Progenitor cell of endocrine pancreas (in vitro differentiated cells): Measurements from ENCODE around the gene MBD3L4. TPM values are rescaled to one million over a fixed set of nuclear protein-coding genes. Genes with fewer than 3 reads are reported as not detected.
"Not testable (repeated sequence)": the region's sequence is repeated elsewhere in the genome, so short reads cannot be mapped to it uniquely, and the experiment has no call there.

ENCODE experiments used
- DNase-seq: peaks from one replicate; pipeline ENCODE4 v3.0.0; 2021; ENCODE audit warnings: low spot score; ENCODE audit not compliant: unreplicated experiment
- H3K27ac Mint-ChIP-seq: 2 replicates; pipeline ENCODE4 v1.8.0; 2021; ENCODE audit warnings: mild to moderate bottlenecking, moderate library complexity, mixed read lengths
- H3K27me3 Mint-ChIP-seq: 2 replicates; pipeline ENCODE4 v1.8.0; 2021; ENCODE audit warnings: mixed read lengths
- H3K36me3 Mint-ChIP-seq: 2 replicates; pipeline ENCODE4 v1.8.0; 2022; ENCODE audit warnings: mixed read lengths; ENCODE audit not compliant: insufficient read depth
- H3K4me1 Mint-ChIP-seq: 2 replicates; pipeline ENCODE4 v1.8.0; 2021; ENCODE audit warnings: low read depth, mixed read lengths
- H3K4me3 Mint-ChIP-seq: 2 replicates; pipeline ENCODE4 v1.8.0; 2021; ENCODE audit warnings: low read depth, mild to moderate bottlenecking, moderate library complexity, mixed read lengths
- H3K9me3 Mint-ChIP-seq: 2 replicates; pipeline ENCODE4 v1.8.0; 2021; ENCODE audit warnings: low read depth, mixed read lengths
- total RNA-seq: library from RNA; stranded (reverse); gene quantifications from 2 replicates; pipeline ENCODE4 v1.2.1, GENCODE V29; 2021
- TF ChIP-seq, protein P1 (sequence below): fragments of 200-600 bp; sonication (generic); IDR thresholded peaks from one replicate; pipeline ENCODE4 v1.5.0; 2021; ENCODE audit warnings: antibody characterized with exemption, mild to moderate bottlenecking; ENCODE audit not compliant: unreplicated experiment

Gene MBD3L4
- total RNA-seq, 1 donor from 2014 or later = not detected

DNA sequence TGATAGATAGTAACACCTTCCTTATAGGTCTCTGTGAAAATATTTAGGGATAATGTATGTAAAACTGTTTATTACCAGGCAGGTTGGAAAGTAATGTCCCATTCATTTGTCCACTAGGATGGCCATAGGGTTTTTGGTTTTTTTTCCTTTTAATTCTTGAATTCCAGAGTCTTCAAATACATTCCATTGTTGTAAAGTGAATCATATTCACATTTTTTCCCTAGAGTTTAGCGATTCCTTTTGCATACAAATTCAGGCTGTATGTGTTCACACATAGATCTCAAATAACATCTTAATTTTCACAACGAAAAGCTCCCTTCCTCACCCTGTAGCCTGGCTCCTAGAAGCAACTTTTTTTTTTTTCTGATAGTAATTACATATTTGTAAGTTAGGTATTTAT lies 27.7 kb upstream of the MBD3L4 start:
- TF ChIP-seq, protein P1, sequence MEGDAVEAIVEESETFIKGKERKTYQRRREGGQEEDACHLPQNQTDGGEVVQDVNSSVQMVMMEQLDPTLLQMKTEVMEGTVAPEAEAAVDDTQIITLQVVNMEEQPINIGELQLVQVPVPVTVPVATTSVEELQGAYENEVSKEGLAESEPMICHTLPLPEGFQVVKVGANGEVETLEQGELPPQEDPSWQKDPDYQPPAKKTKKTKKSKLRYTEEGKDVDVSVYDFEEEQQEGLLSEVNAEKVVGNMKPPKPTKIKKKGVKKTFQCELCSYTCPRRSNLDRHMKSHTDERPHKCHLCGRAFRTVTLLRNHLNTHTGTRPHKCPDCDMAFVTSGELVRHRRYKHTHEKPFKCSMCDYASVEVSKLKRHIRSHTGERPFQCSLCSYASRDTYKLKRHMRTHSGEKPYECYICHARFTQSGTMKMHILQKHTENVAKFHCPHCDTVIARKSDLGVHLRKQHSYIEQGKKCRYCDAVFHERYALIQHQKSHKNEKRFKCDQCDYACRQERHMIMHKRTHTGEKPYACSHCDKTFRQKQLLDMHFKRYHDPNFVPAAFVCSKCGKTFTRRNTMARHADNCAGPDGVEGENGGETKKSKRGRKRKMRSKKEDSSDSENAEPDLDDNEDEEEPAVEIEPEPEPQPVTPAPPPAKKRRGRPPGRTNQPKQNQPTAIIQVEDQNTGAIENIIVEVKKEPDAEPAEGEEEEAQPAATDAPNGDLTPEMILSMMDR = no peak
- Mint-ChIP-seq H3K4me1 (peaks cover 2% of the 10 kb centered on the region), H3K9me3 (peaks cover 14% of the 10 kb centered on the region), H3K27me3 (no peaks in the 10 kb centered on the region), H3K36me3 (peaks cover 8% of the 10 kb centered on the region), H3K27ac (no peak overlapping the region), H3K4me3 (no peak overlapping the region)
- no peak for DNase-seq

DNA sequence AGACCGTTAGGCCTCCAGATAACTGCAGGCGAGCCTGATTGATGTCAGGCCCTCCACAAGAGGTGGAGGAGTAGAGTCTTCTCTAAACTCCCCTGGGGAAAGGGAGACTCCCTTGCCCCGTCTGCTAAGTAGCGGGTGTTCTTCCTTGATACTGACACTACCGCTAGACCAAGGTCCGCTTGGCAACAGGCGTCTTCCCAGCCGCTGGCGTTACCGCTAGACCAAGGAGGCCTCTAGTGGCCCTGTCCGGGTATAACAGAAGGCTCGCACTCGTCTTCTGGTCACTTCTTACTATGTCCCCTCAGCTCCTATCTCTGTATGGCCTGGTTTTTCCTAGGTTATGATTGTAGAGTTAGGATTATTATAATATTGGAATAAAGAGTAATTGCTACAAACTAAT lies 27.1 kb upstream of the MBD3L4 start:
- not testable (repeated sequence) for H3K27ac Mint-ChIP-seq, DNase-seq, H3K36me3 Mint-ChIP-seq, H3K4me3 Mint-ChIP-seq, H3K4me1 Mint-ChIP-seq, H3K27me3 Mint-ChIP-seq
- peaks cover 10% of the 10 kb centered on the region for H3K9me3 Mint-ChIP-seq
- TF ChIP-seq, protein P1 = peak; percentile 18

DNA sequence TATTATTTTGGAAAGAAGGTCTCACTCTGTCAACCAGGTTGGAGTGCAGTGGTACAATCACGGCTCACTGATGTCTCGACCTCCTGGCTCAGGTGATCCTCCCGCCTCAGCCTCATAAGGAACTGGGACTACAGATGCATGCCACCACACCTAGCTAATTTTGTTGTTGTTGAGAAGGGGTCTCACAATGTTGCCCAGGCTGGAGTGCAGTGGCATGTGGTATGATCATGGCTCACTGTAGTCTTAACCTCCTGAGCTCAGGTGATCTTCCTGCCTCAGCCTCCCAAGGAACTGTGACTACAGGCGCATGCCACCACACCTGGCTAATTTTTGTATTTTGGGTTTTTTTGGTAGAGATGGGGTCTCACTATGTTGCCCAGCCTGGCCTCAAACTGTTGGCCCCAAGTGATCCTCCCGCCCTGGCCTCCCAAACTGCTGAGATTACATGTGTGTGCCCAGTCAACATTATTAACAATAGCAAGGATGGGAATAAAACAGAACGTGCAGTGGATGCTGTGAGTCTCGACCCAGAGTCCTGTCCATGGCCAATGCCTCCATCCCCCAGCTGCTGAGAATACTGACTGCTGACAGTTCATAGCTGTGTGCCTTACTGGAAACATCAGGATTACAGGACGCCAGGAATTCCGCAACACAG lies 23.9 kb upstream of the MBD3L4 start:
- Mint-ChIP-seq H3K27me3 (no peaks in the 10 kb centered on the region), H3K9me3 (peaks cover 8% of the 10 kb centered on the region), H3K4me3 (no peak overlapping the region), H3K27ac (no peak overlapping the region), H3K36me3 (no peaks in the 10 kb centered on the region), H3K4me1 (peaks cover under 1% of the 10 kb centered on the region)
- no peak for DNase-seq
- TF ChIP-seq, protein P1 = no peak

DNA sequence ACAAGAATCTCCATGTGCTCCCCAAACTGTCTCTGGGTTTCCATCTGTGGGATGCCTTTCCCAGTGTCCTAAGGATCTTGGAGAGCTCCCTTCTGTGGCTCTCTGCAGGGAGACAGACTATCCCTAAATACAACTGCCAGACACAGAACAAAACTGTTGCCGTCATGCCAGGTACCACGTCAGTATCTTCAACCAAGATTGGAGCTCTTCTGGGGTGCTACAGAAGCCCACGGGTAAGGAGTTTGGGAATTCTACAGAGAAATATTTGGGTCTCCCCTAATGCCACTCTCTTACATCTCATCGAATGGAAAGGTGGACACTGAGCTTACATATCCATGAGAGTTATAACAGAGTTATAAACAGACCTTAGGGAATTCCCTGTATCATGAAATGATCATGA lies 23.4 kb upstream of the MBD3L4 start:
- no peak for DNase-seq
- H3K27ac Mint-ChIP-seq = no peak overlapping the region
- peaks cover 6% of the 10 kb centered on the region for H3K9me3 Mint-ChIP-seq
- H3K36me3 Mint-ChIP-seq = no peaks in the 10 kb centered on the region
- TF ChIP-seq, protein P1 = no peak
- no peaks in the 10 kb centered on the region for H3K27me3 Mint-ChIP-seq
- H3K4me1 Mint-ChIP-seq = no peaks in the 10 kb centered on the region
- no peak overlapping the region for H3K4me3 Mint-ChIP-seq

DNA sequence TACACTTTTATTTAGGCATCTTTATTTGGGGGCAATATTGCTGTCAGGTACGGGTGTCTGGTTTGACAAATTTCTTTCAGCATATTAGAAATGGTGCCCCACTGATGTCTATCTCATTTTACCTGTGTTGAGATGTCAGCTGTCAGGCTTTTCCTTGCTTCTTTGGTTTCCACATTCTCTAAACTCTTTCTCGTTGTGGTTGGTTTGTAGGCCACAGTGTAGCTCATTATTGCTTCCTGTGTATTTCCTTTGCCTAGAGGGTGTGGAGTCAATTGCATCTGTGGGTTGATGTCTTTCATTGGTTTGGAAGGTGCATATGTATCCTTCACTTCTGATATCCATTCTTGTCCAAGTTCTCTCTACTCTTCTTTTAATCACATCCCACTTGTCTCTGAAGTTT lies 20.0 kb upstream of the MBD3L4 start:
- not testable (repeated sequence) for H3K4me1 Mint-ChIP-seq, H3K27me3 Mint-ChIP-seq, H3K4me3 Mint-ChIP-seq, H3K36me3 Mint-ChIP-seq, H3K9me3 Mint-ChIP-seq, H3K27ac Mint-ChIP-seq, DNase-seq

DNA sequence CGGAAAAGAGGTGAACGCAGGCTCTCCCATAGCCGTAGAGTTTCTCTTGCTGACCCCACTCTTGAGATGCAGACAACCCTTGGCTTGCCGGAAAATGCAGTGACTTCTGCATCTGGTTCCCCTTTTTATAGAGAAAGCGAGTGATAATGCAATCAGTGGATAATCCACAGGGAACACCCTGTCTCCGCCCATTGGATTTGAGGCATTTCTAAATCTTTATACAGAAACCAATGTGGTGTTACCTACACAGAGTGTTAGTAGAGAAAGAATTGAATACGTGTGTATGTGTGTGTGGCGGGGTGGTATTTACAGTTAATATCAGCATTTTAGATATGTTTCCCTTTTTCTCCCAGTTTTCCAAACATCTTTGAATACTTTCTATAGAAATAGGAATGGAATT lies 18.6 kb upstream of the MBD3L4 start, which contains the start of gene MBD3L3:
Gene MBD3L3, minus strand, starts transcription at position 101 of the 400 bp plus-strand sequence. Its CDS starts 71 bp downstream, at position 30.
- H3K4me1 Mint-ChIP-seq, H3K27ac Mint-ChIP-seq, H3K4me3 Mint-ChIP-seq, H3K9me3 Mint-ChIP-seq, DNase-seq, H3K27me3 Mint-ChIP-seq, H3K36me3 Mint-ChIP-seq: not testable (repeated sequence)

DNA sequence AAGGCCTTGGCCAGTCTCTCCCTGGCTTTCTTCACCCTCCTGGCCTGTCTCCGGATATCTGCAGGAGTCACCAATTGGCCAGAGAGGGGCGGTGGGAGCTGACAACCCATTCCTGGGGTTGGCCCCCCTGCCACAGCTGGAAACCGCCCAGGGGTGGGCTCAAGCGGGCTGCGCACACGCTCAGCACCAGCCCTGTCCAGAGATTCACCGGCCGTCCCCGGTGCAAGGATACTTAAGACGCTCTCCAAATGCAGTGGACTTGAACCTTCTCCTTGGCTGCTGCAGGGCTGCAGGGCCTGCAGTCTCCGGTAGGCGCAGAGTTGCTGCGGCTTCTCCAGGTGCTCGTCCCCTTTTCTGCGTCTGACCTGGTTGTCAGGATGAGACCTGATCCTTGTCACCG lies 16.4 kb upstream of the MBD3L4 start:
- not testable (repeated sequence) for DNase-seq, H3K36me3 Mint-ChIP-seq, H3K27me3 Mint-ChIP-seq, H3K4me1 Mint-ChIP-seq, H3K9me3 Mint-ChIP-seq, H3K4me3 Mint-ChIP-seq, H3K27ac Mint-ChIP-seq

DNA sequence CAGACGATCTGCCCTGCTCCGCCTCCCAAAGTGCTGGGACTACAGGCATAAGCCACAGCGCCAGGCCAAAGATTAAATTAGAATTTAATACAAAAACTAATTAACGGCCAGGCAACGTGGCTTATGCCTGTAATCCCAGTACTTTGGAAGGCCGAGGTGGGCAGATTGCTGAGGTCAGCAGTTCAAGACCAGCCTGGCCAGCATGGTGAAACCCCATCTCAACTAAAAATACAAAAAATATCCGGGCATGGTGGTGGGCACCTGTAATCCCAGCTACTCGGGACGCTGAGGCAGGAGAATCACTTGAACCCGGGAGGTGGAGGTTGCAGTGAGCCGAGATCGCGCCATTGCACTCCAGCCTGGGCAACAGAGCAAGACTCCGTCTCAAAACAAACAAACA lies 15.7 kb upstream of the MBD3L4 start:
- not testable (repeated sequence) for H3K27ac Mint-ChIP-seq, H3K4me1 Mint-ChIP-seq, H3K4me3 Mint-ChIP-seq, H3K36me3 Mint-ChIP-seq, DNase-seq, H3K9me3 Mint-ChIP-seq, H3K27me3 Mint-ChIP-seq

DNA sequence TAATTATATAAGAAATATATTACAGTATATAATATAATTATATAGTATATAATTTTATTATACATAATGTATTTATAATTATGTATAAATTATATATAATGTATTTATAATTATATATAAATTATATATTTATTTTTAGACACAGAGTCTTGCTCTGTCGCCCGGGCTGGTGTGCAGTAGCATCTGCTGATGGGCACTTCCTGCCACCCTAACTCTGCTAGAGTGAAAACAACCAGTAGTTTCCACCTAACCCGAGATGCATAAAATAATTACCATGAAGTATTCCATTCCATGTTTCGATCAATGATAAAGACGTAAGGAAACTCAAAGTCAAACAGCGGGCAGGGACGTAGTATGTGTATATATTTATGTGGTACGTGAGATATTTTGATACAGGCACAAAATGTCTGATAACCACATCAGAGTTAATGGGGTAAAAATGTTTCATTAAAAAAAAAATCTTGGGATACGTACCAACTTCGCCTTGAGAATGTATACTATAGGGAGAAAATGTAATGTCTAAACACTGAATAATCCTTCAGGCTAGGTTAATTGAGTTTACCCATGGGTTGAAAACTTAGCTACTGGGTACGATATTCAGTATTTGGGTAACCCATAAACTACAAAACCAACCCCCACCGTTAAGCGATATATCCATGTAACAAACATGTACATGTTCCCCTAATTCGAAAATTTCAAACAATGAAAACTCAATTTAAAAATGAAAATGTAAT lies 14.8 kb upstream of the MBD3L4 start:
- not testable (repeated sequence) for H3K27ac Mint-ChIP-seq, H3K4me3 Mint-ChIP-seq, H3K36me3 Mint-ChIP-seq, H3K9me3 Mint-ChIP-seq, DNase-seq, H3K27me3 Mint-ChIP-seq, H3K4me1 Mint-ChIP-seq
